ENCODE data around the gene RIPOR3. TPM values are rescaled to one million over a fixed set of nuclear protein-coding genes. Genes with fewer than 3 reads are reported as not detected.
"Not testable (repeated sequence)": the region's sequence is repeated elsewhere in the genome, so short reads cannot be mapped to it uniquely, and the experiment has no call there.

RIPOR3 gene
- polyA plus RNA-seq, 3 donors from 2014 or later = 0.41 to 1.2 (median 1.0) TPM

DNA sequence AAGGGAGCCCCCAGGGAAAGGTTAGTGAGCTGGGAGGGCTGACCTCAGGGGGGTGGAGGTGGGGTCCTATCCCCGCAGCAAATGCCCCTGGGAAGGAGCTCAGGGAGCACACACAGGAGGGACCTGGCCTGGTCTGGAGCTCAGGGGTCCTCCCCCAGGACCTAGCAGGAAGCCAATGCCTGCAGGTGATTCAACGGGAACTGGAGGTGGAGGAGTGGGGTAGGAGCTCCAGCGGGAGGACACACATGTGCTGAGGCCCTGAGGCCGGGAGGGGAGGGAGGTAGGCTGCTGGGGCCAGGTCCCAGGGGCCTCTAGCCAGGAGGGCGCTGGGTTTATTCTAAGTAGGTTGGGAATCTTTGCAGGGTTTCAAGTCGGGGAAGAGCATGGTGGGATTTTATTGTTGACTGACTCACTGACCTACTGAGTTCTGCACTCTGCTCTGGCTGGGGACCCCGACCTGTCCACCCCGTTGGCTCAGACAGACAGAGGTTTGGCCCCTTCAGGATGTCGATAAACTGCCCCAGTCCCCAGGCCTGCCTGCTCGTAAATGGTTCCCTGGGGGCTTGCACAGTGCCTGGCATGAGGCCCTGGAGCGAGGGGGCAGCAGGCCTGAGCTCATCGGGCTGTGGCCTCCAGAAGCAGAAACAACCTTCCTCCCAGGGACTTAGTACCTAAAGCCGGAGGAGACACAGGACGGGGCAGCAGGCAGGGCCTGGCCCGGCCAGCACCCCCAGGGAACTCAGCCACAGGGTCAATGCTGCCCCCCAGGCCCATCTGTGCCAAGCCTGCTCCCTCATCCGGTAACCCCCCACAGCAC lies 62.3 kb downstream of the RIPOR3 start:
- no peak overlapping the region for H3K27ac Mint-ChIP-seq

DNA sequence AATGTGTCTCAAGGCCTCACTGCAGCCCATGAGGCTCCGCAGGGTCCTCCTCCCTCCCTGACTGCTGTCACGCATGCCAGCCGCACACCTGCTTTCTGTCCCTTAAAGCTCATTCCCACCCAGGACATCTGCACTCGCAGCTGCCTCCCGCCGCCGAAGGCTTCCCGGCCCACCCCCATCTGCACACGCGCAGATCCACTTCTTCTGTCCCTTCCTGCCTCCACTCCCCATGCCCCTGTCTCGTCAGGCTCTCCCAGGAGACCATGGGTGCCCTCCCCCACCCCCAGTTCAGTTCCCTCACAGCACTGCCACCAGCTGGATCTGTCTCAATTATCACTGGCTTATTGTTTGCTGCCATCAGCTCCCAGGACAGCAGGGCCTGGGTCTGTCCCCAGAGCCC lies 63.0 kb downstream of the RIPOR3 start:
- H3K27ac Mint-ChIP-seq = no peak overlapping the region

More for the DNA sequence above, 62.3 kb downstream of the RIPOR3 start:
- Mint-ChIP-seq H3K36me3 (no peaks in the 10 kb centered on the region), H3K9me3 (no peaks in the 10 kb centered on the region), H3K27me3 (ENCODE audit: low read depth in 3 of 3) (peaks cover 0 to 3% (median 0%) of the 10 kb centered on the region in 3 donors), H3K4me3 (no peak overlapping the region), H3K4me1 (no peaks in the 10 kb centered on the region)
- no peak for DNase-seq

DNA sequence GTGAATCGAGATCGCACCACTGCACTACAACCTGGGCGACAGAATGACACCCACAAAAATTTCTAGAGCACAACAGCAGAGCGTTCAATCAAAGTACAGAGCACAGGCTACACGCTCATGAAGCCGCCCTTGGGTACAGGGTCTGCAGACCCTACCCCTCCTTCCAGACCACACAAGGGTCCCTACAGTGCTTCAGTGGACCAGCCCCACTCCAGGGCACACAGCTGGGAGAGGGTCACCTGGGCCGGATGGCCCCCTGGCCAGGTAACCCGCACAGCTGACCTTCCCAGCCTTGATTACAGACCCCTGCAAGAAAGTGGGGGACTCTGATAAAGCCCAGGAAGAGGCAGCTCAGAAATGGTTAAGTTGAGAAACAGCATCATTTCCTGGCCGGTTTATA lies 63.6 kb downstream of the RIPOR3 start:
- Mint-ChIP-seq H3K27me3 (ENCODE audit: low read depth in 3 of 3) (peaks cover 0 to 3% (median 3%) of the 10 kb centered on the region in 3 donors), H3K36me3 (no peaks in the 10 kb centered on the region), H3K27ac (no peak overlapping the region), H3K9me3 (no peaks in the 10 kb centered on the region), H3K4me1 (no peaks in the 10 kb centered on the region), H3K4me3 (no peak overlapping the region)
- no peak for DNase-seq

More for the DNA sequence above, 63.0 kb downstream of the RIPOR3 start:
- Mint-ChIP-seq H3K36me3 (no peaks in the 10 kb centered on the region), H3K4me1 (no peaks in the 10 kb centered on the region), H3K9me3 (no peaks in the 10 kb centered on the region), H3K4me3 (no peak overlapping the region), H3K27me3 (ENCODE audit: low read depth in 3 of 3) (peaks cover 0 to 3% (median under 1%) of the 10 kb centered on the region in 3 donors)
- DNase-seq = no peak

DNA sequence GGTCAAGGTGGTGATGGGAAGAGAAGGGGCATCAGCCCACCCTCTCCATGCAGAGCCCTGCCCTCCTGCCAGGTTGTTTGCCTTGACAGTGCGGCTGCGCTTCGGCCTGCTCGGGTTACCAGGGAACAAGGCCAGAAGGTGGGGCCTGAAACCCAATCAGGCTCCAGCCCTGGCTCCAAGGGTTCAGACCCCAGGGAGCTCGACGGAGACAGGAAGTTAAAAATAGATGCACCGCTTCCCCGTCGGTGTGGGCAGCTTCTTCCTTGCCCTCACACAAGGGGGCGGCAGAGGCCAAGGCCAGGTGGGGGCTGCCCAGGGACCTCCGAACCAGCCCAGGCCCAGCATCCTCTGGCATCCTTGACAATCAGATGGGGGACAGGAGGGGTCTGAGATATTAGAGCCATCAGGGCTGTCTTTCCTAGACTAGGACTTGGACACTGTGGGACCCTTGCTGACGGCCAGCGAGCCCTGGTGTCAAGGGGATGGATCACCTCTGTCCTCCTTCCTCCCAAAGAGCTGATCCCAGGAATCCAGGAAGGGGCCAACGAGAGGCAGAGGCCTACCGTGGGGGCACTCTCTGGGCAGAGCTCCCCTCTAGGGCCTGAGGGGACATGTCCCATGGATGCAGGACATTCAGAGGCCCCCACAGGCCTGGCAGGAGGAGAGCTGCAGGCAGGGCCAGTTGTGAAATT lies 65.2 kb downstream of the RIPOR3 start:
- Mint-ChIP-seq H3K9me3 (no peaks in the 10 kb centered on the region), H3K27ac (no peak overlapping the region), H3K27me3 (ENCODE audit: low read depth in 3 of 3) (peaks cover 0 to 5% (median 3%) of the 10 kb centered on the region in 3 donors), H3K36me3 (no peaks in the 10 kb centered on the region), H3K4me3 (no peak overlapping the region), H3K4me1 (no peaks in the 10 kb centered on the region)
- no peak for DNase-seq

DNA sequence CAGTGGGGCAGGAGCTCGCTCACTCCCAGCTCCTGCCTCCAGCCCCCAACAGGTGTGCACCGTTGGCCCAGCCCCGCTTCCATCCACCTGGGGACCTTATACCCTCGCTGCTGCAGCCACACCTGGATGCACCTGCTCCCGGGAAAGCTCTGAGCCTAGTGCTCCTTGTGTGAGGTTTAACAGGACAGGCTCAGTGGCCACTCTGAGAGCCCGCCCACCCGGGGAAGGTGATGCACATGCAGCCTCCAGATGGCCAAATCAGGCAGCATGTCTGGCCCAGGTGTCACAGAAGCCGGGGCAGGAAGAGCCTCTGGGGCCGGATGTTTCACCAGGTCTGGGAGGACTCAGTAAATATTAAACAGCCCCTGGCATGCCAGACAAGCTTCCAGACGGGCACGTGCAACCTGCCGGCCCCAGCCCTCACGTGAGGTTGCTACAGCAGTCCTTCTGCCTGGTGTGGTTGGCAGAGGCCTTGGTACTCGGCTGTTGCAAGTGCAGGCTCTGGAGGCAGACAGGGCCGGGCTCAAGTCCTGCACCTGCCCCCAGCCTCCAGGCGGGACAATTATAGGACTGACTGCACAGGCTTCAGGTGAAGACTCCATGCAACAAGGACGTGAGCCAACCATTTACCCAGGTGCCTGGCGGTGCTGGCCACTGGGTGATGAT lies 66.9 kb downstream of the RIPOR3 start:
- H3K4me3 Mint-ChIP-seq = no peak overlapping the region
- DNase-seq = no peak
- peaks cover 0 to 5% (median 3%) of the 10 kb centered on the region in 3 donors for H3K27me3 Mint-ChIP-seq (ENCODE audit: low read depth in 3 of 3)
- H3K4me1 Mint-ChIP-seq = no peaks in the 10 kb centered on the region
- H3K9me3 Mint-ChIP-seq = no peaks in the 10 kb centered on the region
- no peak overlapping the region for H3K27ac Mint-ChIP-seq
- no peaks in the 10 kb centered on the region for H3K36me3 Mint-ChIP-seq

DNA sequence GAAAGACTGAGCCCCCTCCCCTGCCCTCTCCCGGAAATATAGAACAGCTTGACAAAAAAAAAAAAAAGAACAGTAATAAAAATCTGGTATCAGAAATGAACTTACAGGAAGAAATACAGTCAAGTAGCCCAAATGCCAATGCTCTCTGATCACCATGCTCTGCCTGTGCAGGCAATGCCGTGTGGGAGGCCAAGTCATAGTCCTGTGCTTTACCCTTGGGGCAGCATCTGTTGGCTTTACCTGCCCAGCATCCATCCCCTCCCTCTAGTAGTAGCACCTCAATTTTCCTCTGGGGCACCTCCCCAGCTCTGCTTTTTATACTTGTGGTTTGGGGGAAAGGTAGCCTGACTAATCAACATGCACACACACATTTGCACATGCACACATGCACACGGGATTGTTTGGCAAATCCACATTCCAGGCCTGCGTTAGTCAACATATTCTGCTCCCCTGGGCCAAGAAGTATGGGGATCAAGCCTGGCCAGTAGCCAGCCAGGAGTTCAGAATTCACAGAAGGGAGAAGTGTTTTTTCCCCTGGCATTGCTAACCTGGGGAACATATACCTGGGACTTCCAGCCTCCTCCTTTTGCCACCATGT lies 70.2 kb downstream of the RIPOR3 start:
- H3K27ac Mint-ChIP-seq = no peak overlapping the region
- H3K9me3 Mint-ChIP-seq = no peaks in the 10 kb centered on the region
- H3K4me3 Mint-ChIP-seq = no peak overlapping the region

DNA sequence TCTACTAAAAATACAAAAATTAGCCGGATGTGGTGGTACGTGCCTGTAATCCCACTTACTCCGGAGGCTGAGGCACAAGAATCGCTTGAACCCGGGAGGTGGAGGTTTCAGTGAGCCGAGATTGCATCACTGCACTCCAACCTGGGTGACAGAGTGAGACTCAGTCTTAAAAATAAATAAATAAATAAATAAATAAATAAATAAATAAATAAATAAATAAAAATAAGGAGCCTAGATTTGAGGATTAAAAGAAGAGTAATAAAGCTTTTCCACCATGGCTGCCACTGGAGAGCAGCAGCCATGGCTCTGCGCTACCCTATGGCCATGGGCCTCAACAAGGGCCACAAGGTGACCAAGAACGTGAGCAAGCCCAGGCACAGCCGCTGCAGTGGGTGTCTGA lies 70.9 kb downstream of the RIPOR3 start:
- DNase-seq; H3K4me1 Mint-ChIP-seq; H3K36me3 Mint-ChIP-seq; H3K27me3 Mint-ChIP-seq (ENCODE audit: low read depth in 3 of 3); H3K9me3 Mint-ChIP-seq; H3K4me3 Mint-ChIP-seq; H3K27ac Mint-ChIP-seq: not testable (repeated sequence)

More for the DNA sequence above, 70.2 kb downstream of the RIPOR3 start:
- DNase-seq = no peak
- H3K4me1 Mint-ChIP-seq = no peaks in the 10 kb centered on the region
- H3K36me3 Mint-ChIP-seq = no peaks in the 10 kb centered on the region
- H3K27me3 Mint-ChIP-seq (ENCODE audit: low read depth in 3 of 3) = peaks cover 0 to 3% (median 2%) of the 10 kb centered on the region in 3 donors

DNA sequence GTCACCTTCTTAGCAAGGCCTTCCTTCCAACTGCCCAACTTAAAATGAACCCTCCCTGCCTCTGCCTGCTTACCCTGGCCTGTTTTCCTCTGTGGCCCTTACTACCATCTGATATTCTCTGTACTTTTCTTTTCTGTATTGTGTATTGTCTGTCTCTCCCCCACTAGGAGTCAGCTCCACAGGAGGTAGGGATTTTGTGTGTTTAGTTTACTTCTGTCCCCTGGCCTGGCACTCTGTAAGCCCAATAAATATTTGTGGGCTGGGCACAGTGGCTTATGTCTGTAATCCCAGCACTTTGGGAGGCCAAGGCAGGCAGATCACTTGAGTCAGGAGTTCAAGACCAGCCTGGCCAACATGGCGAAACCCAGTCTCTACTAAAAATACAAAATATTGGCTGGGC lies 72.8 kb downstream of the RIPOR3 start:
- Mint-ChIP-seq H3K4me1 (no peaks in the 10 kb centered on the region), H3K4me3 (no peak overlapping the region), H3K27ac (no peak overlapping the region), H3K36me3 (no peaks in the 10 kb centered on the region), H3K27me3 (ENCODE audit: low read depth in 3 of 3) (peaks cover 0 to 3% (median 2%) of the 10 kb centered on the region in 3 donors), H3K9me3 (peaks cover 0 to 1% (median 0%) of the 10 kb centered on the region in 6 donors)
- DNase-seq = no peak

DNA sequence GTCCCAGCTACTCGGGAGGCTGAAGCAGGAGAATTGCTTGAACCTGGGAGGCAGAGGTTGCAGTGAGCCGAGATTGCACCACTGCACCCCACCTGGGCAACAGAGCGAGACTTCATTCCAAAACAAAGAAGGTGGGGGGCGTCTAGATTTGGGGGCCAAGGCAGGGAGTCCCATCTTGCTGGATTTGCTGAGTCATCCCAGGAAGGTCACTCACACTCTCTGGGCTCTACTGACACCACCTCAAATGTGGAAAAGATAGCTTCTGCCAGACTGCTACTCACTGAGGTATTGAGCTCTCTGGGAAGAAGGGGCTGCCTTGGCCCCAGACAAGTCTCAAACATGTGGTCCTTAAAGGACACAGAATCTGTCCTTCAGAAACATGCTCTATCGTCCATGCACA lies 74.3 kb downstream of the RIPOR3 start:
- Mint-ChIP-seq H3K4me3 (no peak overlapping the region), H3K27me3 (ENCODE audit: low read depth in 3 of 3) (peaks cover 0 to 3% (median 2%) of the 10 kb centered on the region in 3 donors), H3K36me3 (no peaks in the 10 kb centered on the region), H3K4me1 (no peaks in the 10 kb centered on the region), H3K9me3 (peaks cover 0 to 1% (median 0%) of the 10 kb centered on the region in 6 donors), H3K27ac (no peak overlapping the region)
- no peak for DNase-seq

DNA sequence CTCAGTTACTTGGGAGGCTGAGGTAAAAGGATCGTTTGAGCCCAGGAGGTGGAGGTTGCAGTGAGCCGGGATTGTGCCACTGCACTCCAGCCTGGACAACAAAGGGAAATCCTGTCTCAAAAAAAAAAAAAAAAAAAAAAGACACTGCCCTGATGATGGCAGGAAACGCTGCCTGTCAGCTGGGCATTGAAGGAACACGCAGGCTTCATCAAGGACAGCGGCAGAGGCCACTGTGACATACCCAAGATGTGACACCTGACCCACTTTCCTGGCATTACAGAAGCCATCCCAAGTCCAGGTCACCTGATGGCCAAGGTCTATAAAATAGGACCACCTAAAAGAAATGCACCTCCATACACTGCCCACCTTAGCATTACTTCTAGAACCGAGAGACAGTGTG lies 75.9 kb downstream of the RIPOR3 start:
- Mint-ChIP-seq H3K36me3 (no peaks in the 10 kb centered on the region), H3K27ac (no peak overlapping the region), H3K9me3 (peaks cover 0 to 1% (median 0%) of the 10 kb centered on the region in 6 donors), H3K4me1 (no peaks in the 10 kb centered on the region), H3K27me3 (ENCODE audit: low read depth in 3 of 3) (peaks cover 0 to 3% (median 0%) of the 10 kb centered on the region in 3 donors), H3K4me3 (no peak overlapping the region)
- no peak for DNase-seq

DNA sequence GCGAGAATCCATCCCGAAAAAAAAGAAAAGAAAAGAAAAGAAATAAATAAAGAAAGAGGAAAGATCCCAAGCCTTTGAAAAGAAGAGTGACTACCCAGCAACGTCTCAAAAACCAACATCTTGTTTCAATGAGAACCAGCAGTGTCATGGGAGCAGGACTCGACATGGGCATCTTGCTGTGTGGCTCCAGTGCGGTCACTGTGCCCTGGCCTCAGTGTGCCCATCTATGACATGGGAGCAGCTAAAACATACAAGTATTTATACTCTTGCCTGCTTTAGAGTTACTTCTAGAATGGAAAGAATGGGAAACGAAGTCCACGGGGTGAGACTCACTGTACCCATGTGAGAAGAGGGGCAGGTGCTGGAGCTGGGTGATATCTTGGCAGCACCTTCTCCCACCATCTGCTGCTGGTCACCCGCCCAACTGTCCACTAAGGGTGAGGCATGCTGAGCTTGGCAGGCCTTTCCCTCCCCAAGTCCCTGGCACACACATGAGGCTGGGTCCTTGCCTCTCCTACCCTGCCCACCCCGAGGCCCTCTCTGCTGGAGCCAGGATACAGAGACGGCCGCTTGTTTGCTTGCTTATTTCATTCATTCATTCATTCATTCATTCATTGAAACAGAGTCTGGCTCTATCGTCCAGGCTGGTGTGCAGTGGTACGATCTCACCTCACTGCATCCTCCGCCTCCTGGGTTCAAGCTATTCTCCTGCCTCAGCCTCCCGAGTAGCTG lies 77.7 kb downstream of the RIPOR3 start:
- no peak for DNase-seq
- Mint-ChIP-seq H3K9me3 (peaks cover 0 to 1% (median 0%) of the 10 kb centered on the region in 6 donors), H3K4me1 (no peaks in the 10 kb centered on the region), H3K27me3 (ENCODE audit: low read depth in 3 of 3) (peaks cover 0 to 6% (median 2%) of the 10 kb centered on the region in 3 donors), H3K4me3 (no peak overlapping the region), H3K36me3 (no peaks in the 10 kb centered on the region), H3K27ac (no peak overlapping the region)

DNA sequence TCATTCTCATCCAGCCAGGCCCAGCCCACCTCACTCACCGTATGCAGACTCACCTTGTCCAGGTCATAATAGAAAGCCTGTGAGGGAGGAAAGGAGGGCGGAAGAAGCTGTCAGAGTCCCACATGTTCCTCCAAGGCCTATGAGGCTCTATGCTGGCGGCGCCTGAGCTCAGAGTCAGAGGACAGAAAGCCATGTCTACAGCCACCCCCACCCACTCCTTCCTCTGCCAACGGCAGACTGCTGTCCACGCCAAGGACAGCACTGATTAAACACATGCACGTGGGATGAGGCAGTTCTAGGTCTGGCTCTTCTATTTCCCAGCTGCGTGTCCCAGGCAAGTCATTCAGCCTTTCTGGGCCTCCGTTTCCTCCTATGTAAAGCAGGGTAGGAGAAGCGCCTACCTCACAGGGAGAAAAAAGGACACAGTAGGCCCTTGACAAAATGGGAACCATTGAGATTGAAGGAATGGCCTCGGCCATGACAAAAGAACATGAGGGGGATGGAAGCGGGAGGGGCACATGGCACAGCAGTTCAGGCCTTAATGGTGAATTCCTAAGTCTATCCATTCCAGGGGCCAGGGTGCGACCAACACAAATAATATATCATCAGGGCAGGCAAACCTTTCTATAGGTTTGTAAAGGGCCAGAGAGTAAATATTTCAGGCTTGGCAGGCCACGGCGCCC lies 80.1 kb downstream of the RIPOR3 start:
- Mint-ChIP-seq H3K4me1 (no peaks in the 10 kb centered on the region), H3K27ac (no peak overlapping the region), H3K36me3 (no peaks in the 10 kb centered on the region), H3K9me3 (peaks cover 0 to 1% (median 0%) of the 10 kb centered on the region in 6 donors), H3K4me3 (no peak overlapping the region), H3K27me3 (ENCODE audit: low read depth in 3 of 3) (peaks cover 0 to 6% (median 3%) of the 10 kb centered on the region in 3 donors)
- DNase-seq = no peak
